Calu3 (cell line): Measurements from ENCODE around the gene ETF1. TPM values are rescaled to one million over a fixed set of nuclear protein-coding genes. Genes with fewer than 3 reads are reported as not detected.
A peak's percentile ranks its signal among the peaks of the same experiment; 100 is the strongest.
"Not testable (repeated sequence)": the region's sequence is repeated elsewhere in the genome, so short reads cannot be mapped to it uniquely, and the experiment has no call there.

ENCODE experiments used
- BruUV-seq: library from RNA; stranded (reverse); fragments of 400-500 nt; replicated peaks from 2 replicates; lab custom pipeline; 2021; lab: Mats Ljungman, UMichigan
- CTCF ChIA-PET: fragments of 300-600 bp; sonication (Branson Sonifier 250); formaldehyde crosslinking; loops from one replicate; lab custom pipeline; 2022; ENCODE audit warnings: antibody characterized with exemption; lab: Charles Lee
- DNase-seq: peaks from one replicate; pipeline ENCODE4 v3.0.0; 2022
- H3K27ac Mint-ChIP-seq: one replicate; pipeline ENCODE4 v1.8.0; 2022; ENCODE audit warnings: mixed read lengths; ENCODE audit not compliant: unreplicated experiment
- H3K27me3 Mint-ChIP-seq: one replicate; pipeline ENCODE4 v1.8.0; 2022; ENCODE audit warnings: mixed read lengths; ENCODE audit not compliant: unreplicated experiment
- H3K36me3 Mint-ChIP-seq: one replicate; pipeline ENCODE4 v1.8.0; 2022; ENCODE audit warnings: mild to moderate bottlenecking, moderate library complexity, mixed read lengths; ENCODE audit not compliant: insufficient read depth, unreplicated experiment
- H3K4me1 Mint-ChIP-seq: one replicate; pipeline ENCODE4 v1.8.0; 2022; ENCODE audit warnings: mild to moderate bottlenecking, low read depth, mixed read lengths; ENCODE audit not compliant: unreplicated experiment
- H3K4me3 Mint-ChIP-seq: one replicate; pipeline ENCODE4 v1.8.0; 2022; ENCODE audit warnings: mild to moderate bottlenecking, low read depth, moderate library complexity, mixed read lengths; ENCODE audit not compliant: unreplicated experiment
- H3K9me3 Mint-ChIP-seq: one replicate; pipeline ENCODE4 v1.8.0; 2022; ENCODE audit warnings: low read depth, mixed read lengths; ENCODE audit not compliant: unreplicated experiment
- intact Hi-C: fragments of 100-400 bp; cut with micrococcal nuclease; formaldehyde crosslinking; loops from one replicate; pipeline ENCODE4 v1.10.0; 2022; ENCODE audit not compliant: unreplicated experiment
- total RNA-seq: library from RNA; stranded (reverse); gene quantifications from 2 replicates; pipeline ENCODE4 v1.2.3, GENCODE V29; 2022
- TF ChIP-seq, protein P1 (sequence below): fragments of 200-600 bp; IDR thresholded peaks from one replicate; pipeline ENCODE4 v1.8.0; 2022; ENCODE audit warnings: antibody characterized with exemption; ENCODE audit not compliant: unreplicated experiment

Gene ETF1
- total RNA-seq, 1 experiment from 2014 or later = 164 TPM

DNA sequence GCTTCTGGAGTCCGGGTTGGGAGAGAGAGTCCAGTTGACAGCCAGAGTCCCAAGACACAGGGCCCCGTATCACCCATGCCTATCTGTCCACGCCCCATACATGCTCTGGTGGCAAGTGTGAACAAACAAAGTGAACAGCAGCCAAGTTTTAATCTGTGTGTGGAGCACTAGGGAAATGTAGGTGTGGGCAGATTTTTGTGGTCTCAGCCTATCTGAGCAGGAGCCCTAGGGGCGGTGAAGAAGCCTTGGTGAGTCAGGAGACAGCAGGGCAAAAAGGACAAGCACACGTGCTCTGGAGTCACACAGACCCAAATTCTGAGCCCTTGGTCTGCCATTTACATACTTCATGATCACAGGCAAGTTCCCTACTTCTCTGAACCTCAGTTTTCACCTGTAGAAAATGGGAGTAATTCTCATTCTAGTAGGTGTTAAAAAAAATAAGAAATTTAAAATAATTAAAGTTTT is 54.5 kb downstream of the ETF1 start:
- H3K4me3 Mint-ChIP-seq = no peak overlapping the region
- intact Hi-C loops = no loop called here
- BruUV-seq = no TSS peak
- CTCF ChIA-PET = no interaction called here
- peaks cover 16% of the 10 kb centered on the region for H3K36me3 Mint-ChIP-seq
- no peak overlapping the region for H3K27ac Mint-ChIP-seq
- DNase-seq = no peak
- TF ChIP-seq, protein P1, sequence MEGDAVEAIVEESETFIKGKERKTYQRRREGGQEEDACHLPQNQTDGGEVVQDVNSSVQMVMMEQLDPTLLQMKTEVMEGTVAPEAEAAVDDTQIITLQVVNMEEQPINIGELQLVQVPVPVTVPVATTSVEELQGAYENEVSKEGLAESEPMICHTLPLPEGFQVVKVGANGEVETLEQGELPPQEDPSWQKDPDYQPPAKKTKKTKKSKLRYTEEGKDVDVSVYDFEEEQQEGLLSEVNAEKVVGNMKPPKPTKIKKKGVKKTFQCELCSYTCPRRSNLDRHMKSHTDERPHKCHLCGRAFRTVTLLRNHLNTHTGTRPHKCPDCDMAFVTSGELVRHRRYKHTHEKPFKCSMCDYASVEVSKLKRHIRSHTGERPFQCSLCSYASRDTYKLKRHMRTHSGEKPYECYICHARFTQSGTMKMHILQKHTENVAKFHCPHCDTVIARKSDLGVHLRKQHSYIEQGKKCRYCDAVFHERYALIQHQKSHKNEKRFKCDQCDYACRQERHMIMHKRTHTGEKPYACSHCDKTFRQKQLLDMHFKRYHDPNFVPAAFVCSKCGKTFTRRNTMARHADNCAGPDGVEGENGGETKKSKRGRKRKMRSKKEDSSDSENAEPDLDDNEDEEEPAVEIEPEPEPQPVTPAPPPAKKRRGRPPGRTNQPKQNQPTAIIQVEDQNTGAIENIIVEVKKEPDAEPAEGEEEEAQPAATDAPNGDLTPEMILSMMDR = no peak
- H3K4me1 Mint-ChIP-seq = peaks cover 11% of the 10 kb centered on the region
- no peaks in the 10 kb centered on the region for H3K9me3 Mint-ChIP-seq
- peaks cover 39% of the 10 kb centered on the region for H3K27me3 Mint-ChIP-seq

DNA sequence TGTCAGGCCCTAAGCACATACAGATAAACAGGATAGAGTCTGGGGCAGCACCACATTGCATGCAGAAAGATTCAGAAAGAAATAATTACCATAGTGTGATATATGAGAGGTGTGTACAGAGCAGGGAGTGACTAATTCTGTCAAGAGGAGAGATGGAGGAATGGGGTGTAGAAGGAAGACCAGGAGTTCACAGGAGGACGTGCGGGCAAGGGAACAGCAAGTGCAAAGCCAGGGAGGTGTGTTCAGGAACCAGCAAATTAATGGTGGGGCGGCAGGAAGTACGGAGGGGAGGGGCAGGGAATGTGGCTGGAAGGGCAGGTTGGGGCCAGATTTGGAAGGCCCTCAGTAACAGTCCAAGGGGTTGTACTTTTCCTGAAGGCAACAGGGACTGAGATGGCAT is 60.4 kb downstream of the ETF1 start:
- no TSS peak for BruUV-seq

GRCh38 chr5:138476918-138477317 is 66.1 kb downstream of the ETF1 start:
- Mint-ChIP-seq H3K36me3 (peaks cover 11% of the 10 kb centered on the region), H3K4me3 (no peak overlapping the region), H3K9me3 (no peaks in the 10 kb centered on the region), H3K27me3 (peaks cover 8% of the 10 kb centered on the region), H3K4me1 (no peaks in the 10 kb centered on the region), H3K27ac (no peak overlapping the region)
- no peak for DNase-seq
- no TSS peak for BruUV-seq
- TF ChIP-seq, protein P1 = no peak
- CTCF ChIA-PET = no interaction called here
- intact Hi-C loops = no loop called here

More for the DNA sequence above, 60.4 kb downstream of the ETF1 start:
- TF ChIP-seq, protein P1 = no peak
- no peaks in the 10 kb centered on the region for H3K9me3 Mint-ChIP-seq
- no peak for DNase-seq
- peaks cover 8% of the 10 kb centered on the region for H3K4me1 Mint-ChIP-seq
- H3K36me3 Mint-ChIP-seq = no peaks in the 10 kb centered on the region
- no peak overlapping the region for H3K27ac Mint-ChIP-seq
- H3K4me3 Mint-ChIP-seq = no peak overlapping the region
- H3K27me3 Mint-ChIP-seq = peaks cover 7% of the 10 kb centered on the region
- CTCF ChIA-PET = no interaction called here
- intact Hi-C loops = no loop called here

DNA sequence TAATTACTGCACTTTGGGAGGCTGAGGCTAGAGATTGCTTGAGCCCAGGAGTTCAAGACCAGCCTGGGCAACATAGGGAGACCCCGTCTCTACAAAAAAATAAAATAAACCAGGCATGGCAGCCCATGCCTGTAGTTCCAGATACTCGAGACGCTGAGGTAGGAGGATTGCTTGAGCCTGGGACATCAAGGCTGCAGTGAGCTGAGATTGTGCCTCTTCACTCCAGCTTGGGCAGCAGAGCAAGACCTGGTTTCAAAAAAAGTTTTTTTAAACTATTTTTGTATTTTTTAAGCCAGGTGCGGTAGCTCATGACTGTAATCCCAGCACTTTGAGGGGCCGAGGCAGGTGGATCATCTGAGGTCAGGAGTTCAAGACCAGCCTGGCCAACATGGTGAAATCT is 69.9 kb downstream of the ETF1 start:
- peaks cover 19% of the 10 kb centered on the region for H3K4me1 Mint-ChIP-seq
- DNase-seq, H3K27ac Mint-ChIP-seq, intact Hi-C loops, H3K9me3 Mint-ChIP-seq, BruUV-seq, H3K4me3 Mint-ChIP-seq: not testable (repeated sequence)
- CTCF ChIA-PET = interaction anchor here (0.6 kb wide), 1 partner anchor 146 kb away, joined by 3 read pairs; no protein-coding TSS in a partner anchor
- H3K36me3 Mint-ChIP-seq = peaks cover 44% of the 10 kb centered on the region
- peaks cover 26% of the 10 kb centered on the region for H3K27me3 Mint-ChIP-seq

GRCh38 chr5:138472353-138472752 is 70.7 kb downstream of the ETF1 start:
- Mint-ChIP-seq H3K9me3 (no peaks in the 10 kb centered on the region), H3K27ac (peak overlapping the region; percentile 48), H3K27me3 (peaks cover 34% of the 10 kb centered on the region), H3K4me3 (no peak overlapping the region), H3K4me1 (peaks cover 27% of the 10 kb centered on the region), H3K36me3 (peaks cover 52% of the 10 kb centered on the region)
- DNase-seq = no peak
- CTCF ChIA-PET = no interaction called here
- TF ChIP-seq, protein P1 = no peak
- intact Hi-C loops = no loop called here
- no TSS peak for BruUV-seq
